22Rv1 (cell line): ENCODE data around the gene UBR4.

Experiments
- H3K27ac ChIP-seq: fragments of 450-650 bp; 2 replicates; pipeline ENCODE4 v1.5.1; 2017
- ZFX ChIP-seq: fragments of 450-650 bp; IDR thresholded peaks from 2 replicates; pipeline ENCODE4 v1.6.1; 2017; ENCODE audit warnings: antibody characterized with exemption, borderline replicate concordance
- TF ChIP-seq, protein P1 (sequence below): fragments of 450-650 bp; IDR thresholded peaks from 2 replicates; pipeline ENCODE4 v1.5.1; 2017; ENCODE audit warnings: mild to moderate bottlenecking

The UBR4 gene

DNA sequence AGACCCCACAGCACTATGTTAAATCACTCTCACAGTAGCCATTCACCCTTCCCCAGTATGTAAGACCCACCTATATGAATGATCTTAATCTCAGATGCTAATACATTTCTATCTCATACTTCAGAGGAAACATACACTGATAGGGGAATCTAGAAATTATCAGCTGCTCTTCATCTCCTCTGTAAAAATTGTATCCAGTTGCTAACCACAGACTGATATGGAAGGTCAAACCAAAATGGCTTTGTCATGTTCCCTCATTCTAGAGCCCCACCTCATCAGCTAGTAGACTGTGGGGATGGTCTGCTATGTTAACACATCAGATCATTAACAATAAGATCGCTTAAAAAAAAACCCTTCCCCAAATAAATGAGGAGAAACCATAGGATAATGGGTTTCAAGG lies 71.7 kb downstream of the UBR4 start:
- no peak overlapping the region for H3K27ac ChIP-seq
- TF ChIP-seq, protein P1, sequence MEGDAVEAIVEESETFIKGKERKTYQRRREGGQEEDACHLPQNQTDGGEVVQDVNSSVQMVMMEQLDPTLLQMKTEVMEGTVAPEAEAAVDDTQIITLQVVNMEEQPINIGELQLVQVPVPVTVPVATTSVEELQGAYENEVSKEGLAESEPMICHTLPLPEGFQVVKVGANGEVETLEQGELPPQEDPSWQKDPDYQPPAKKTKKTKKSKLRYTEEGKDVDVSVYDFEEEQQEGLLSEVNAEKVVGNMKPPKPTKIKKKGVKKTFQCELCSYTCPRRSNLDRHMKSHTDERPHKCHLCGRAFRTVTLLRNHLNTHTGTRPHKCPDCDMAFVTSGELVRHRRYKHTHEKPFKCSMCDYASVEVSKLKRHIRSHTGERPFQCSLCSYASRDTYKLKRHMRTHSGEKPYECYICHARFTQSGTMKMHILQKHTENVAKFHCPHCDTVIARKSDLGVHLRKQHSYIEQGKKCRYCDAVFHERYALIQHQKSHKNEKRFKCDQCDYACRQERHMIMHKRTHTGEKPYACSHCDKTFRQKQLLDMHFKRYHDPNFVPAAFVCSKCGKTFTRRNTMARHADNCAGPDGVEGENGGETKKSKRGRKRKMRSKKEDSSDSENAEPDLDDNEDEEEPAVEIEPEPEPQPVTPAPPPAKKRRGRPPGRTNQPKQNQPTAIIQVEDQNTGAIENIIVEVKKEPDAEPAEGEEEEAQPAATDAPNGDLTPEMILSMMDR, result no peak
- no peak for TF ChIP-seq ZFX

DNA sequence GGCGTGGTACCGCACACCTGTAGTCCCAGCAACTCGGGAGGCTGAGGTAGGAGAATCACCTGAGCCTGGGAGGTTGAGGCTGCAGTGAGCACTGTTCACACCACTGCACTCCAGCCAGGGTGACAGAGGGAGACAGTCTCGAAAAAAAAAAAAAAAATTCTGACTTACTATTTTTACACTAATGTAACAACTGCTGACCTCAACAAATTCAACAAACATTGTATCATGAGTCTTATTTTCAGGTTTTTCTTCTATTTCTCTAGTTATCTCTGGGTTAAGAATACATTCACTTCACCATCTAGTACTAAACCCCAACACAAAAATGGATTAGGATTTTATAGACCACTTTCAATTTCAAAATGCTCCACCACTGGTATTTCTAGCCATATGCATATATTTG lies 72.9 kb downstream of the UBR4 start:
- TF ChIP-seq, protein P1, result no peak
- no peak for TF ChIP-seq ZFX
- H3K27ac ChIP-seq, result no peak overlapping the region

DNA sequence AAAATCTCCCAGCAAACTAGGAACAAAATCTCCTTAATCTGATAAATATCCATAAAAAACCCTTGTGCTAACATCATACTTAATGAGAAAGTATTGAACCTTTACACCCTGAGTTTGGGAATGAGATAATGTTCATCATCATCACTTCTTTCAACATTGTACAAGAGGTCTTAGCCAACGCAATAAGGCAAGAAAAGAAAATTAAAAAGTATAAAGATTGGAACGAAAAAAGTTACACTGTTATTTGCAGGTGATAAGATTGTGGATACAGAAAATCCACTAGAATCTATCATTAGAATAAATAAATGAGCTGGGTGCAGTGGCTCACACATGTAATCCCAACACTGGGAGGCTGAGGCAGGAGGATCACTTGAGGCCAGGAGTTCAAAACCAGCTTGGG lies 76.7 kb downstream of the UBR4 start:
- no peak for TF ChIP-seq ZFX
- TF ChIP-seq, protein P1, result no peak
- no peak overlapping the region for H3K27ac ChIP-seq

DNA sequence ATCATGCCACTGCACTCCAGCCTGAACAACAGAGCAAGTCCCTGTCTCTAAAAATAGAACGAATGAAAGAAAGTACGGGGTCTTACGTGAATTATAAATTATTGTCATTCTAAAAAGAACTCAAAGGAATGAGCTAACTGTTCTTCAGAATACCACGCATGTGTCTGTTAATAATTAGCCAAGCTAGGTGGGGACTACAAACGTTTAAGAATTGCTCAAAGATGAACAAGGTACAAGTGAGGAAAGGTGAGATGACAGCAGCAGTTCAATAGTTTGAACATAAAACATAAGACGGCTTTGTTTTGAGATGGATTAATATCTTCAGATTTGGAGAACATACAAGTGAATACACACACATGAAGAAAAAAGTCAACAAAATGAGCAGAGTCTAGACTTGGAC lies 79.6 kb downstream of the UBR4 start:
- TF ChIP-seq, protein P1, result no peak
- TF ChIP-seq ZFX, result no peak
- no peak overlapping the region for H3K27ac ChIP-seq

DNA sequence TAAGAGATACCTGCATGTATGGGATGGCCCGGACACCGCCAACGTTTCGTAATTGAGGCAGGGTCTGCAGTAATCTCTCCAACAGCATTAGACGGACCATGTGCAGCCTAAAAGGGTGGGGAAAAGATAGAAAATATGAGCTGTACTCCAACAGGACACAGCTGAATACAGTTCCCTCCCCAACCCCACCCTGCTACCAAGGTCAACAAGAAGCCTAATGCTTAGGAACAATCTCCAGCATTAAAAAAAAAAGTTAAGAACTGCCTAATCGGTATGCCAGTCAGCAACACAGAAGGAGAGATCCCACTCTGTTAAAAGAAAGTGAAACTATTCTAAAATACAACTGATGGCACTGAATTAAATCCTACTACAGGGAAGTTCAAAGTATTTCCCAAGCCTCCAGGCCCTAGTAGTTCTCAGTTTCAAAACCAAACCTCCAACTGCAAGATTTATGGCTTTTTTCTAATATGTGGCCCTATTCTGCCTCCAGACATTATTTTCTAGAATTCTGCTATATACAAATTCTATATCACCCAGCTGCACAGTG lies 81.0 kb downstream of the UBR4 start:
- H3K27ac ChIP-seq, result no peak overlapping the region
- TF ChIP-seq, protein P1, result no peak
- no peak for TF ChIP-seq ZFX

DNA sequence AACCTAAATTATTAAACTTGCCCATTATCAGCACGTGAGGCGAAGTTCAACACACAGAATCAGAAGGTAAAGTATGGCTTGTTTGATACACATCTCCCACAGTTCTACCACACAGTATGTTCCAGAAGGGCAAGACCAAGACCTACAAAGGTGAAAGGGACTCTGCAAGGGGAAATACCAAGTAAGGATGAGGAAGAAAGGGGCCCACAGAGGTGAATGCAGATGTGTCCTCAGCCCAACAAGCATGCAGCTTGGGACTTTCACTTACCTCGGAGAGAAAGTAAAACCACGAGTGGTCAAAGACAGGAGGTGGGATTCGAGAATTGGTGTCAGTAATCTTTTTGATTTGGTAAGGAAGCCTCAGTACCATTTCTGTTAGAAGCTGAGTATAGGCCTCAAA lies 85.8 kb downstream of the UBR4 start:
- no peak overlapping the region for H3K27ac ChIP-seq
- no peak for TF ChIP-seq ZFX
- TF ChIP-seq, protein P1, result no peak

DNA sequence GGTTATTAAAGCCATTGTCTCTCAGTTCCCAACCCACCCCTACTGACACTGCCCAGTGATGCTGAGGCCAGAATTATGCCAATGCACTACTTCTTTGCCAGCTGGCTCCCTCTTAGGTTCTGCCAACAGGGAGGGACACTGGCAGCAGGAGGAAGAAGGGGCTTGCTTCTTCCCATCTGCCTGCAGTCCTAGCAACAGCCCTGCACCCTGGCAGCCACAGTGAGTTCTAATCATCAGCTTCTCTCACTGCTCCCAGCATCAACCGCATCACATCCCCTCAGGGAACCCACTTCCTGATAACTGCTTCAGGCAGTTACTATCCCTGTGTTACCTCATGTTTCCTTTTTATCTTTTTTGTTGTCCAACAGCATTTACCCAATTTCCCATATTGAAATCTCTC lies 86.2 kb downstream of the UBR4 start:
- TF ChIP-seq, protein P1, result no peak
- TF ChIP-seq ZFX, result no peak
- no peak overlapping the region for H3K27ac ChIP-seq
